GM23338 (cell line): Measurements from ENCODE around the gene RNASET2.

Experiments
- CTCF ChIP-seq, 2 experiments: fragments of 200-600 bp in 1 of 2; sonication (generic) in 1 of 2; conservative IDR thresholded peaks; 2 replicates each; pipeline versions ENCODE4 v1.5.1 to v1.6.1; 2016 to 2017; ENCODE audit warnings: antibody characterized with exemption in 2 of 2, low read depth in 2 of 2, mild to moderate bottlenecking in 2 of 2, moderate library complexity in 1 of 2
- EZH2 ChIP-seq: fragments of 200-600 bp; sonication (generic); IDR thresholded peaks from one replicate; pipeline ENCODE4 v1.8.0; 2017; ENCODE audit warnings: antibody characterized with exemption, mild to moderate bottlenecking, low read depth; ENCODE audit not compliant: unreplicated experiment
- POLR2AphosphoS5 ChIP-seq: IDR thresholded peaks from 2 replicates; pipeline ENCODE4 v1.6.1; 2016; ENCODE audit warnings: antibody characterized with exemption, low read depth
- REST ChIP-seq: IDR thresholded peaks from one replicate; pipeline ENCODE4 v1.6.1; 2018; ENCODE audit warnings: antibody characterized with exemption; ENCODE audit not compliant: unreplicated experiment

GRCh38 chr6:166999145-166999883 is 43.0 kb upstream of the RNASET2 start, which contains the start of gene CEP43:
- TF ChIP-seq CTCF (conservative IDR thresholded peaks at IDR 0.05; ENCODE audit: low read depth in 2 of 2) (no peak), EZH2 (no peak), REST (no peak), POLR2AphosphoS5 (peak; percentile 69)
